Erythroblast (primary cell): ENCODE data around the gene ZBTB3.

Source experiments
- GATA1 ChIP-seq: IDR thresholded peaks from 2 replicates; pipeline ENCODE4 v1.6.1; 2011; ENCODE audit warnings: low read depth, mild to moderate bottlenecking, control low read depth, low read length, moderate library complexity
- POLR2A ChIP-seq: IDR thresholded peaks from 2 replicates; pipeline ENCODE4 v1.6.1; 2011; ENCODE audit warnings: mild to moderate bottlenecking, low read length

DNA sequence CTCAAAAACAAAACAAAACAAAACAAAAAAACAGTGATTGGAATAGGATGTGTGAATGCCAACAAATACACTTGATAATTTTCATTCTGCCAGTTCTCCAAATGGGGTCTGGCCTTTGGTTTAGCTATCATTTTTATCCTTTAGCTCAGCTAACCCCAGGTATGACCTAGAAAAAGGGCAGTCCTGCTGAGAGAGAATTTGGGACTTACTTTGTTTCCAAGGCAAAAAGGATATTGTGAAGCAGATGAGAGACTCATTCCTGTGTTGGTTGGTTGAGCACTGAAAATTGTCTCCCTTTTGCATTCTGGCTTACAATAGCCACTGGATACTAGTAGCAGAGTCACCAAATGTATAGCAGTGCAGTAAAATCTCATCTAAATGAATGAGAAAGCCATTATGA, 16.8 kb downstream of the ZBTB3 start:
- TF ChIP-seq POLR2A = no peak
- TF ChIP-seq GATA1 = no peak
